Heart right ventricle (tissue), 16 donors: ENCODE data around the gene SFXN5. TPM values are rescaled to one million over a fixed set of nuclear protein-coding genes. Genes with fewer than 3 reads are reported as not detected.
A peak's percentile ranks its signal among the peaks of the same experiment; 100 is the strongest.

Experiments used
- ATAC-seq, 8 donors: fragments of 200-7000 bp; cut with Tn5 transposase; one replicate each; pipeline ENCODE4 v1.9.1; 2020; ENCODE audit warnings: mild to moderate bottlenecking in 8 of 8, moderate library complexity in 8 of 8, moderate number of reproducible peaks in 1 of 8
- DNase-seq, 2 donors: peaks; one replicate each; pipeline ENCODE4 v3.0.0-alpha.2; 2020
- H3K27ac ChIP-seq, 10 donors: fragments of 200-600 bp; sonication (generic) in 2 of 10; one replicate each; pipeline versions ENCODE4 v1.5.0 to v1.8.0; 2020 to 2022; ENCODE audit warnings: mild to moderate bottlenecking in 3 of 10
- H3K27me3 ChIP-seq, 7 donors: fragments of 200-600 bp; one replicate each; pipeline ENCODE4 v1.8.0; 2021 to 2022; ENCODE audit warnings: mild to moderate bottlenecking in 2 of 7
- H3K36me3 ChIP-seq, 9 donors: fragments of 200-600 bp; sonication (generic) in 1 of 9; one replicate each; pipeline versions ENCODE4 v1.5.0 to v1.8.0; 2020 to 2022; ENCODE audit warnings: mild to moderate bottlenecking in 2 of 9
- H3K4me1 ChIP-seq, 9 donors: fragments of 200-600 bp; sonication (generic) in 1 of 9; one replicate each; pipeline versions ENCODE4 v1.5.0 to v1.8.0; 2020 to 2022; ENCODE audit warnings: mild to moderate bottlenecking in 4 of 9
- H3K4me3 ChIP-seq, 10 donors: fragments of 200-600 bp; sonication (generic) in 2 of 10; one replicate each; pipeline versions ENCODE4 v1.5.0 to v1.8.0; 2020 to 2022; ENCODE audit warnings: mild to moderate bottlenecking in 7 of 10, moderate library complexity in 2 of 10
- H3K9me3 ChIP-seq, 11 donors: fragments of 200-600 bp in 10 of 11; sonication (generic) in 2 of 11; one replicate each; pipeline versions ENCODE4 v1.5.0 to v1.8.0; 2013 to 2022; ENCODE audit warnings: mild to moderate bottlenecking in 2 of 11, control low read depth in 1 of 11, moderate library complexity in 1 of 11
- CTCF ChIP-seq, 9 donors: fragments of 200-600 bp; sonication (generic) in 2 of 9; IDR thresholded peaks; one replicate each; pipeline versions ENCODE4 v1.5.0 to v1.8.0; 2021 to 2022; ENCODE audit warnings: antibody characterized with exemption in 9 of 9, mild to moderate bottlenecking in 5 of 9, moderate library complexity in 1 of 9
- WGBS, 2 donors: extraction: QIAGEN DNeasy Blood & Tissue Kit; methylation state at CpG; one replicate each; pipeline ENCODE4 v1.1.7; 2013; ENCODE audit warnings: inconsistent platforms in 1 of 2; 5-methylcytosine and 5-hydroxymethylcytosine counted together
- intact Hi-C, 10 donors: fragments of 100-400 bp; cut with DNase I; formaldehyde crosslinking; loops; one replicate each; pipeline versions ENCODE4 v1.11.1 to v1.14.2; 2022
- polyA plus RNA-seq, 2 donors: library from polyadenylated mRNA; stranded (reverse); fragments of 200-250 nt; gene quantifications; one replicate each; pipeline ENCODE4 v1.2.3, GENCODE V29; 2013
- total RNA-seq, 10 donors: library from RNA; stranded (reverse); fragmentation: NEBNext Ultra II Directional in 3 of 10; extraction: Animal tissue kit (Norgen Biotek cat#: 25700) in 3 of 10; gene quantifications; one replicate each; pipeline versions ENCODE4 v1.2.1 to v1.2.4, GENCODE V29; 2021 to 2023
- donor health status: Arrhythmogenic right ventricular cardiomyopathy.
- donor health status: ischemic (EF 13 %, LVEDD 7.1; RV severe dilation, severe dysfunction).
- donor health status: healthy with polysubstance abuse.
- donor health status: DM: no; HTN: yes; CAD: no.
- donor health status: DM: no; HTN: no; CAD: no.
- donor health status: ischemic (EF 25% LVEDD 6.9; RV normal size, moderate dysfunction).
- donor health status: ischemic (EF 25% LVEDD 5.7; RV mildly dilated, moderate dysfunction).
- donor health status: healthy.
- donor health status: DM: yes; HTN: yes; CAD: no.
- donor health status: Ischemic cardiomyopathy.
- donor health status: ischemic (EF 35%, LVEDD 5.7; RV mildly dilated, moderate dysfunction).
- donor health status: nonischemic (EF 11% LVEDD 7.7; RV severe dilation, severe dysfunction).
- donor health status: DM: yes; HTN: yes; CAD: no.
- donor health status: PGD.
- donor health status: ischemic (EF 29% LVEDD 5.4; RV normal size, mild dysfunction).
- donor health status: nonischemic (EF 23%, LVEDD 6.1; RV moderate dilation, normal function).

The SFXN5 gene
- total and polyA plus RNA-seq, 12 donors = 4.4 to 11.8 (median 9.7) TPM

GRCh38 chr2:73103018-73103542 lies 31.6 kb upstream of the SFXN5 start:
- no peak for TF ChIP-seq CTCF (IDR thresholded peaks at IDR 0.05)
- DNase-seq (no peak), ATAC-seq (no peak)
- no peaks in the 10 kb centered on the region for H3K9me3 ChIP-seq
- H3K27ac ChIP-seq = peak overlapping the region in 1 of 10 donors; percentile 5
- peaks cover 5 to 56% (median 35%) of the 10 kb centered on the region in 9 donors for H3K4me1 ChIP-seq
- no peak overlapping the region for H3K4me3 ChIP-seq
- H3K36me3 ChIP-seq = no peaks in the 10 kb centered on the region
- no peaks in the 10 kb centered on the region for H3K27me3 ChIP-seq
- intact Hi-C loops = no loop called here
- 63 to 80% methylated on average over 2 of the region's 2 CpGs for WGBS, 2 donors

- DNase-seq = no peak
- WGBS, 2 donors = 82 to 88% methylated on average over 12 of the region's 12 CpGs
Measured at GRCh38 chr2:73101626-73102256, 30.2 kb upstream of the SFXN5 start.

GRCh38 chr2:73100956-73101355 lies 29.4 kb upstream of the SFXN5 start:
- Histone ChIP-seq H3K4me3 (no peak overlapping the region), H3K36me3 (no peaks in the 10 kb centered on the region), H3K27ac (no peak overlapping the region), H3K4me1 (peaks cover 0 to 35% (median 14%) of the 10 kb centered on the region in 9 donors), H3K27me3 (no peaks in the 10 kb centered on the region), H3K9me3 (no peaks in the 10 kb centered on the region)
- ATAC-seq (no peak), DNase-seq (no peak)
- WGBS, 2 donors = 95% methylated on average over 4 of the region's 4 CpGs
- intact Hi-C loops = no loop called here
- TF ChIP-seq CTCF (IDR thresholded peaks at IDR 0.05) = no peak

More at GRCh38 chr2:73101626-73102256, 30.2 kb upstream of the SFXN5 start:
- TF ChIP-seq CTCF (IDR thresholded peaks at IDR 0.05) = no peak
- intact Hi-C loops = no loop called here
- Histone ChIP-seq H3K4me1 (peaks cover 3 to 43% (median 22%) of the 10 kb centered on the region in 9 donors), H3K27me3 (no peaks in the 10 kb centered on the region), H3K36me3 (no peaks in the 10 kb centered on the region), H3K9me3 (no peaks in the 10 kb centered on the region), H3K4me3 (no peak overlapping the region), H3K27ac (no peak overlapping the region)
- ATAC-seq = peak in 1 of 8 donors; percentile 28

GRCh38 chr2:73099486-73099885 lies 28.0 kb upstream of the SFXN5 start:
- WGBS, 2 donors = 94 to 96% methylated on average over 3 of the region's 3 CpGs
- DNase-seq (no peak), ATAC-seq (no peak)
- Histone ChIP-seq H3K9me3 (no peaks in the 10 kb centered on the region), H3K27ac (no peak overlapping the region), H3K36me3 (no peaks in the 10 kb centered on the region), H3K4me3 (no peak overlapping the region), H3K27me3 (no peaks in the 10 kb centered on the region), H3K4me1 (peaks cover 2 to 31% (median 16%) of the 10 kb centered on the region in 9 donors)
- intact Hi-C loops = no loop called here
- TF ChIP-seq CTCF (IDR thresholded peaks at IDR 0.05) = no peak
